ENCODE results near the gene B3GNT4.
"Not testable (repeated sequence)": the region's sequence is repeated elsewhere in the genome, so short reads cannot be mapped to it uniquely, and the experiment has no call there.

DNA sequence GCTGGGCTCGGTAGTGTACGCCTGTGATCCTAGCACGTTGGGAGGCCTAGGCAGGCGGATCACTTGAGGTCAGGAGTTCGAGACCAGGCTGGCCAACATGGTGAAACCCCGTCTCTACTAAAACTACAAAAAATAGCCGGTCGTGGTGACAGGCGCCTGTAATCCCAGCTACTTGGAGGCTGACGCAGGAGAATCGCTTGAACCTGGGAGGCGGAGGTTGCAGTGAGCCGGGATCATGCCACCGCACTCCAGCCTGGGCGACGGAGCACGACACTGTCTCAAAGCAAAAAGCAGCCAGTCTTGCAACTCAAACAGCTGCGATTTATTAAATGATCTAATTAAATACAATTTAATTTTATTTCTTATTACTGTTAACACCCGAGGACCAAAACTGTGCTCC is 698 bp upstream of the B3GNT4 start:
- TF ChIP-seq, protein P1, sequence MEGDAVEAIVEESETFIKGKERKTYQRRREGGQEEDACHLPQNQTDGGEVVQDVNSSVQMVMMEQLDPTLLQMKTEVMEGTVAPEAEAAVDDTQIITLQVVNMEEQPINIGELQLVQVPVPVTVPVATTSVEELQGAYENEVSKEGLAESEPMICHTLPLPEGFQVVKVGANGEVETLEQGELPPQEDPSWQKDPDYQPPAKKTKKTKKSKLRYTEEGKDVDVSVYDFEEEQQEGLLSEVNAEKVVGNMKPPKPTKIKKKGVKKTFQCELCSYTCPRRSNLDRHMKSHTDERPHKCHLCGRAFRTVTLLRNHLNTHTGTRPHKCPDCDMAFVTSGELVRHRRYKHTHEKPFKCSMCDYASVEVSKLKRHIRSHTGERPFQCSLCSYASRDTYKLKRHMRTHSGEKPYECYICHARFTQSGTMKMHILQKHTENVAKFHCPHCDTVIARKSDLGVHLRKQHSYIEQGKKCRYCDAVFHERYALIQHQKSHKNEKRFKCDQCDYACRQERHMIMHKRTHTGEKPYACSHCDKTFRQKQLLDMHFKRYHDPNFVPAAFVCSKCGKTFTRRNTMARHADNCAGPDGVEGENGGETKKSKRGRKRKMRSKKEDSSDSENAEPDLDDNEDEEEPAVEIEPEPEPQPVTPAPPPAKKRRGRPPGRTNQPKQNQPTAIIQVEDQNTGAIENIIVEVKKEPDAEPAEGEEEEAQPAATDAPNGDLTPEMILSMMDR (IDR thresholded peaks at IDR 0.05) = not testable (repeated sequence)
- not testable (repeated sequence) for TF ChIP-seq POLR2A (IDR thresholded peaks at IDR 0.05)
